Measurements from ENCODE around the gene TTLL11.

TTLL11 gene

GRCh38 chr9:121827251-121827967 lies 265.7 kb downstream of the TTLL11 start:
- Histone ChIP-seq H3K4me3 (ENCODE audit: low read depth in 1 of 2, low read length in 1 of 2) (no peak overlapping the region), H3K27me3 (no peaks in the 10 kb centered on the region), H3K4me1 (ENCODE audit: control insufficient read depth in 1 of 2, insufficient read depth in 1 of 2, low read depth in 1 of 2, low read length in 1 of 2) (no peaks in the 10 kb centered on the region), H3K9me3 (no peaks in the 10 kb centered on the region), H3K36me3 (no peaks in the 10 kb centered on the region), H3K27ac (no peak overlapping the region)
- no peak for TF ChIP-seq CTCF (IDR thresholded peaks at IDR 0.05)

GRCh38 chr9:121826711-121827110 lies 266.4 kb downstream of the TTLL11 start:
- Histone ChIP-seq H3K27ac (no peak overlapping the region), H3K4me1 (ENCODE audit: control insufficient read depth in 1 of 2, insufficient read depth in 1 of 2, low read depth in 1 of 2, low read length in 1 of 2) (no peaks in the 10 kb centered on the region), H3K27me3 (no peaks in the 10 kb centered on the region), H3K9me3 (no peaks in the 10 kb centered on the region), H3K4me3 (ENCODE audit: low read depth in 1 of 2, low read length in 1 of 2) (no peak overlapping the region), H3K36me3 (no peaks in the 10 kb centered on the region)
- TF ChIP-seq CTCF (IDR thresholded peaks at IDR 0.05): no peak

- no peak for TF ChIP-seq CTCF (IDR thresholded peaks at IDR 0.05)
- Histone ChIP-seq H3K4me1 (ENCODE audit: control insufficient read depth in 1 of 2, insufficient read depth in 1 of 2, low read depth in 1 of 2, low read length in 1 of 2) (no peaks in the 10 kb centered on the region), H3K27ac (no peak overlapping the region), H3K9me3 (no peaks in the 10 kb centered on the region), H3K36me3 (no peaks in the 10 kb centered on the region), H3K4me3 (ENCODE audit: low read depth in 1 of 2, low read length in 1 of 2) (no peak overlapping the region), H3K27me3 (peaks cover 7% of the 10 kb centered on the region)
Observed at GRCh38 chr9:121825031-121825691, 267.9 kb downstream of the TTLL11 start.

GRCh38 chr9:121824651-121825030 lies 268.5 kb downstream of the TTLL11 start:
- Histone ChIP-seq H3K27ac (no peak overlapping the region), H3K9me3 (no peaks in the 10 kb centered on the region), H3K27me3 (peaks cover 12% of the 10 kb centered on the region), H3K4me1 (ENCODE audit: control insufficient read depth in 1 of 2, insufficient read depth in 1 of 2, low read depth in 1 of 2, low read length in 1 of 2) (no peaks in the 10 kb centered on the region), H3K4me3 (ENCODE audit: low read depth in 1 of 2, low read length in 1 of 2) (no peak overlapping the region), H3K36me3 (no peaks in the 10 kb centered on the region)
- no peak for TF ChIP-seq CTCF (IDR thresholded peaks at IDR 0.05)

GRCh38 chr9:121823451-121824169 lies 269.5 kb downstream of the TTLL11 start:
- H3K27ac ChIP-seq: no peak overlapping the region
- TF ChIP-seq CTCF (IDR thresholded peaks at IDR 0.05): no peak
- no peak overlapping the region for H3K4me3 ChIP-seq (ENCODE audit: low read depth in 1 of 2, low read length in 1 of 2)
- peaks cover 17% of the 10 kb centered on the region for H3K27me3 ChIP-seq
- no peaks in the 10 kb centered on the region for H3K9me3 ChIP-seq
- no peaks in the 10 kb centered on the region for H3K36me3 ChIP-seq
- no peaks in the 10 kb centered on the region for H3K4me1 ChIP-seq (ENCODE audit: control insufficient read depth in 1 of 2, insufficient read depth in 1 of 2, low read depth in 1 of 2, low read length in 1 of 2)
